HG03280 (cell line): ENCODE data around the gene NOP56.

Experiments used
- ATAC-seq: cut with Tn5 transposase; IDR thresholded peaks from one replicate; pipeline ENCODE4 v1.9.1; 2021; ENCODE audit warnings: mild to moderate bottlenecking, moderate library complexity; ENCODE audit not compliant: unreplicated experiment

Gene NOP56

GRCh38 chr20:2640899-2641298, 11.5 kb upstream of the NOP56 start:
- no peak for ATAC-seq

- no peak for ATAC-seq
Measured at GRCh38 chr20:2643708-2644107, 8.7 kb upstream of the NOP56 start.

GRCh38 chr20:2652724-2653555, 508 bp downstream of the NOP56 start:
- peak; percentile 39 for ATAC-seq

GRCh38 chr20:2653556-2654383, 1.3 kb downstream of the NOP56 start:
- ATAC-seq, result no peak

GRCh38 chr20:2654384-2654822, 2.0 kb downstream of the NOP56 start:
- ATAC-seq, result no peak

- ATAC-seq, result no peak
Measured at GRCh38 chr20:2654831-2655230, 2.4 kb downstream of the NOP56 start.

GRCh38 chr20:2655331-2656116, 3.1 kb downstream of the NOP56 start:
- ATAC-seq, result no peak

- no peak for ATAC-seq
Measured at GRCh38 chr20:2656471-2657117, 4.2 kb downstream of the NOP56 start.

- ATAC-seq, result no peak
Measured at GRCh38 chr20:2657241-2657640, 4.8 kb downstream of the NOP56 start.

- no peak for ATAC-seq
Measured at GRCh38 chr20:2657674-2658073, 5.2 kb downstream of the NOP56 start.

GRCh38 chr20:2658414-2659354, 6.3 kb downstream of the NOP56 start:
- ATAC-seq, result no peak

- ATAC-seq, result no peak
Measured at GRCh38 chr20:2659547-2659946, 7.1 kb downstream of the NOP56 start.

GRCh38 chr20:2663364-2663886, 11.0 kb downstream of the NOP56 start:
- peak; percentile 10 for ATAC-seq

GRCh38 chr20:2663887-2664719, 11.7 kb downstream of the NOP56 start, which contains the start of gene IDH3B:
IDH3B (minus strand) TSS chr20:2664216; CDS start chr20:2664188, 28 bp downstream.
- peak; percentile 87 for ATAC-seq

GRCh38 chr20:2671977-2672376, 19.5 kb downstream of the NOP56 start:
- no peak for ATAC-seq

- no peak for ATAC-seq
Measured at GRCh38 chr20:2672446-2672845, 20.0 kb downstream of the NOP56 start.

GRCh38 chr20:2673453-2673852, 21.0 kb downstream of the NOP56 start:
- no peak for ATAC-seq

GRCh38 chr20:2680046-2680445, 27.6 kb downstream of the NOP56 start:
- no peak for ATAC-seq
